T-cell (primary cell): ENCODE results near the gene FLNB. TPM values are rescaled to one million over a fixed set of nuclear protein-coding genes. Genes with fewer than 3 reads are reported as not detected.

Experiments used
- ATAC-seq, 4 experiments: fragments of 200-7000 bp in 3 of 4; fragments of 150-1000 bp in 1 of 4; cut with Tn5 transposase; replicated peaks in 1 of 4; 1 replicate in 3 of 4; 2 replicates in 1 of 4; pipeline ENCODE4 v1.10.0; 2021; ENCODE audit warnings: moderate library complexity in 3 of 4, mild to moderate bottlenecking in 2 of 4, moderate number of reproducible peaks in 1 of 4
- CTCF ChIA-PET, 2 donors: fragments of 300-600 bp; sonication (Branson Sonifier 250); formaldehyde crosslinking; loops; one replicate each; lab custom pipeline; 2022; ENCODE audit warnings: antibody characterized with exemption in 2 of 2; lab: Charles Lee
- POLR2A ChIA-PET, 2 donors: fragments of 300-600 bp; sonication (Branson Sonifier 250); formaldehyde crosslinking; loops; one replicate each; lab custom pipeline; 2022; ENCODE audit warnings: antibody characterized with exemption in 2 of 2; lab: Charles Lee
- DNase-seq, 35 experiments: peaks; one replicate each; pipeline versions ENCODE4 v3.0.0 to v3.0.0-alpha.2; 2013 to 2023
- H3K27ac ChIP-seq: one replicate; pipeline ENCODE4 v1.5.1; 2013; ENCODE audit warnings: low read length
- H3K27me3 ChIP-seq, 2 experiments: replicated peaks in 1 of 2; 1 replicate in 1 of 2; 2 replicates in 1 of 2; pipeline versions ENCODE4 v1.6.1 to v1.7.0; 2013; ENCODE audit warnings: low read length in 1 of 2, mixed read lengths in 1 of 2; ENCODE audit not compliant: control insufficient read depth in 2 of 2, insufficient read depth in 2 of 2; ENCODE audit errors: extremely low read depth in 1 of 2
- H3K36me3 ChIP-seq, 2 donors: 1 replicate in 1 of 2; 2 replicates in 1 of 2; pipeline versions ENCODE4 v1.6.1 to v1.7.0; 2013; ENCODE audit warnings: low read length in 1 of 2; ENCODE audit not compliant: control insufficient read depth in 2 of 2, insufficient read depth in 1 of 2; ENCODE audit errors: extremely low read depth in 1 of 2
- H3K4me1 ChIP-seq, 2 experiments: 1 replicate in 1 of 2; 2 replicates in 1 of 2; pipeline versions ENCODE4 v1.6.1 to v1.7.0; 2013; ENCODE audit warnings: low read length in 2 of 2, mixed read lengths in 1 of 2; ENCODE audit not compliant: insufficient read depth in 2 of 2, control insufficient read depth in 1 of 2; ENCODE audit errors: extremely low read depth in 1 of 2
- H3K4me3 ChIP-seq, 2 donors: 1 replicate in 1 of 2; 2 replicates in 1 of 2; pipeline versions ENCODE4 v1.5.1 to v1.7.0; 2013; ENCODE audit warnings: mild to moderate bottlenecking in 2 of 2, low read length in 1 of 2, moderate library complexity in 1 of 2; ENCODE audit not compliant: control insufficient read depth in 1 of 2; ENCODE audit errors: extremely low read depth in 1 of 2
- H3K9me3 ChIP-seq: 2 replicates; pipeline ENCODE4 v1.7.0; 2013
- H3K27ac Mint-ChIP-seq, 2 donors: one replicate each; pipeline ENCODE4 v1.8.0; 2020 to 2021; ENCODE audit warnings: mild to moderate bottlenecking in 2 of 2, mixed read lengths in 2 of 2
- H3K27me3 Mint-ChIP-seq, 2 donors: one replicate each; pipeline ENCODE4 v1.8.0; 2021 to 2022; ENCODE audit warnings: mixed read lengths in 2 of 2
- H3K36me3 Mint-ChIP-seq: one replicate; pipeline ENCODE4 v1.8.0; 2021; ENCODE audit warnings: mixed read lengths
- H3K4me1 Mint-ChIP-seq, 3 donors: one replicate each; pipeline ENCODE4 v1.8.0; 2020 to 2022; ENCODE audit warnings: mixed read lengths in 3 of 3, mild to moderate bottlenecking in 1 of 3
- H3K4me3 Mint-ChIP-seq, 3 donors: one replicate each; pipeline ENCODE4 v1.8.0; 2020 to 2022; ENCODE audit warnings: mild to moderate bottlenecking in 3 of 3, mixed read lengths in 3 of 3, moderate library complexity in 3 of 3
- H3K9me3 Mint-ChIP-seq, 3 donors: one replicate each; pipeline ENCODE4 v1.8.0; 2020 to 2022; ENCODE audit warnings: mixed read lengths in 3 of 3
- WGBS: methylation state at CpG from one replicate; pipeline ENCODE4 v1.1.5; 2013; ENCODE audit warnings: missing lambda C conversion rate; ENCODE audit not compliant: insufficient coverage; 5-methylcytosine and 5-hydroxymethylcytosine counted together
- total RNA-seq, 35 experiments: library from RNA in 6 of 35; stranded (reverse) in 6 of 35; fragments of 120-200 nt in 1 of 35; gene quantifications; one replicate each; pipeline versions ENCODE4 v1.2.1 to v1.2.4 and lab custom pipeline; 2013 to 2026

FLNB gene
- total RNA-seq, 5 donors from 2014 or later (not counting 1 experiment from before 2014, with no cell fraction given), result 37.0 to 79.7 (median 39.4) TPM

DNA sequence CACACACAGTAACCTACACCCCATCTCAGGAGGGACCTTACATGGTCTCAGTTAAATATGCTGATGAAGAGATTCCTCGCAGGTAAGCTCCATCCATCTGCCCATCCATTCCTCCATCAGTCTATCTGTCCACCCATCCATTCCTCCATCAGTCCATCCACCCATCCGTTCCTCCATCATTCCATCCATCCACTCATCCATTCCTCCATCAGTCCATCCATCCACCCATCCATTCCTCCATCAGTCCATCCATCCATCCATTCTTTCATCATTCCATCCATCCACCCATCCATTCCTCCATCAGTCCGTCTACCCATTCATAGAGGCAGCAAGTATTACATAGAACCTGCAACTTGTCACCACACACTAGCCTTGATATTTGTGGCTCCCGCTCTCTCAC is 124.6 kb downstream of the FLNB start:
- Histone ChIP-seq H3K36me3 (peaks cover 30 to 38% of the 10 kb centered on the region in 2 donors), H3K27me3 (no peaks in the 10 kb centered on the region), H3K4me3 (no peak overlapping the region), H3K4me1 (peaks cover 0 to 3% of the 10 kb centered on the region in 2 experiments), H3K27ac (no peak overlapping the region), H3K9me3 (no peaks in the 10 kb centered on the region)
- Mint-ChIP-seq H3K27me3 (no peaks in the 10 kb centered on the region), H3K36me3 (peaks cover 76% of the 10 kb centered on the region), H3K9me3 (no peaks in the 10 kb centered on the region), H3K4me1 (peaks cover 5 to 7% (median 5%) of the 10 kb centered on the region in 3 donors), H3K27ac (no peak overlapping the region), H3K4me3 (no peak overlapping the region)
- ChIA-PET POLR2A (no interaction called here), CTCF (interaction anchor here in 1 of 2 donors (0.5 kb wide), 1 partner anchor 84 kb away, joined by 3 read pairs; no protein-coding TSS in a partner anchor)
- ATAC-seq (no peak), DNase-seq (no peak)
- 100% methylated on average over 3 of the region's 4 CpGs for WGBS

DNA sequence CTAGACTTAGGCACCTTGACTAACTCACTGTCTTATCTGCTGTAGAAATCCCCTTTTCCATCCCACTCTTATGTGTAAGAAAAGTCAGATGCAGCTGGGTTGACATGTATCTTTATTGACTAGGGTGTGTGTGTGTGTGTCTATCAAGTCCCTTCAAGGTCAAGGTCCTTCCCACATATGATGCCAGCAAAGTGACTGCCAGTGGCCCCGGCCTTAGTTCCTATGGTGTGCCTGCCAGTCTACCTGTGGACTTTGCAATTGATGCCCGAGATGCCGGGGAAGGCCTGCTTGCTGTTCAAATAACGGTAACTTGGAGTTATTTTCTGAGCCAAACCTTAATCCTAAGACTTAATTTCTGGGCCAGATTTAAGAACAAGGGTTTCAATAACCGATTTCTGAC is 126.2 kb downstream of the FLNB start:
- H3K4me1 ChIP-seq, result no peaks in the 10 kb centered on the region
- Mint-ChIP-seq H3K9me3 (no peaks in the 10 kb centered on the region), H3K4me1 (no peaks in the 10 kb centered on the region), H3K27ac (no peak overlapping the region), H3K36me3 (peaks cover 75% of the 10 kb centered on the region), H3K27me3 (no peaks in the 10 kb centered on the region), H3K4me3 (no peak overlapping the region)
- no peak overlapping the region for H3K27ac ChIP-seq
- no peak for ATAC-seq
- WGBS, result 84% methylated on average over 4 of the region's 5 CpGs
- CTCF ChIA-PET, result interaction anchor here in 1 of 2 donors (0.5 kb wide), 1 partner anchor 480 kb away, joined by 3 read pairs; no protein-coding TSS in a partner anchor
- POLR2A ChIA-PET, result no interaction called here
- DNase-seq, result no peak
- no peak overlapping the region for H3K4me3 ChIP-seq
- peaks cover 36 to 49% of the 10 kb centered on the region in 2 donors for H3K36me3 ChIP-seq
- H3K9me3 ChIP-seq, result no peaks in the 10 kb centered on the region
- no peaks in the 10 kb centered on the region for H3K27me3 ChIP-seq

DNA sequence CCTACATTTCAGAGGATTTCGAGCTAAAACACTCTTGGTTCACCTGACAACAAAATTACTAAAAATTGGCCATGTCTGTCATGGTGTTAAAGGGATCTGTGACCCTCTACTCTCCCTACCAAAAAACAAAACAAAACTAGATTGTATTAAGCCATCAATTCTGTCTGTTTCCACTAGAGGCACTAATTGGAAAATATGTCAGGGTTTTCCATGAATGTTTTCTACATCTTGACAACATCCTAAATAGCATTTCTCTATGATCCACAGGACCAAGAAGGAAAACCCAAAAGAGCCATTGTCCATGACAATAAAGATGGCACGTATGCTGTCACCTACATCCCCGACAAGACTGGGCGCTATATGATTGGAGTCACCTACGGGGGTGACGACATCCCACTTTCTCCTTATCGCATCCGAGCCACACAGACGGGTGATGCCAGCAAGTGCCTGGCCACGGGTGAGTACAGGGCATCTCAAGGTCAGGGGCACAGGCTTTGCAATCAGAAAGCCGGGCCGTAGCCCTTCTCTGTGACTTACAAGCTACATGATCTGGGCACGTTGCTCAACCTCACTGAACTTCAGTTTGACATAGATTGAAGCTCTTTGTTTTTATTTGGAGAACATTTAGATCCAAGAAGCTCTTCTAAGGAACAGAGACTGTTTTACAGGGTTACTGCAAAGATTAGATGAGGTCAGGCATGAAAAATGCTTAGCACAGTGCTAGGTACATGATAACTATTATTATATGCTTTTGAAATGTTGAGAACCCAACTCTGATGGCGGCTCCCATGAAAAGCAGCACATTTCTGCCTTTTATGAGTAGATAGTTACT is 127.7 kb downstream of the FLNB start:
- H3K4me1 ChIP-seq, result no peaks in the 10 kb centered on the region
- no peak overlapping the region for H3K27ac ChIP-seq
- H3K27ac Mint-ChIP-seq, result peak overlapping the region in 1 of 2 donors; percentile 35
- ATAC-seq (no peak), DNase-seq (no peak)
- 97% methylated on average over 10 of the region's 14 CpGs for WGBS
- ChIA-PET POLR2A (no interaction called here), CTCF (interaction anchor here in 1 of 2 donors (0.6 to 0.7 kb wide), 3 partner anchors 12 to 128 kb away, joined by 3 to 4 read pairs (median 4); no protein-coding TSS in a partner anchor)
- no peak overlapping the region for H3K4me3 ChIP-seq
- no peaks in the 10 kb centered on the region for H3K27me3 ChIP-seq
- no peaks in the 10 kb centered on the region for H3K27me3 Mint-ChIP-seq
- peaks cover 32 to 58% of the 10 kb centered on the region in 2 donors for H3K36me3 ChIP-seq
- H3K36me3 Mint-ChIP-seq, result peaks cover 72% of the 10 kb centered on the region
- H3K9me3 Mint-ChIP-seq, result no peaks in the 10 kb centered on the region
- no peaks in the 10 kb centered on the region for H3K4me1 Mint-ChIP-seq
- H3K4me3 Mint-ChIP-seq, result no peak overlapping the region
- no peaks in the 10 kb centered on the region for H3K9me3 ChIP-seq

DNA sequence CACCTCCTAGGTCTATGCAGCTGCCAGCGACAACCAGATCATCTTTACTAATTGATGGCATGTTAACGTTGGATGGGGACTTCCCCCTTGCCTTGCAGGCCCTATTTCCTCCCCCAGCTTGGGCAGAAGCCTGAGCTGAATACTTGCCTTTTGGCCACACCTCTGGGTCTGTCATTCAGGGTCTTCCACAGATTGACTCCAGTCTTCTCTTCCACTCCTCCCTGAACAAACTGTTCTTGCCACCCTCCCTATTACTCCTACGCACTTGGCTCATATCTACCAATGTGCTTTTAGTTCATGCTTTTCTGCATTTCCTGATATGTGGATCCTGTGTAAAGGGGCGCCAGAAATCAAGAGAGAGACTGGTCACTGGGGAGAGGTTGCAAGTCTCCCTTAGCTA is 129.1 kb downstream of the FLNB start:
- H3K27ac ChIP-seq, result no peak overlapping the region
- H3K36me3 Mint-ChIP-seq, result peaks cover 71% of the 10 kb centered on the region
- ChIA-PET POLR2A (no interaction called here), CTCF (interaction anchor here in 1 of 2 donors (0.6 to 0.7 kb wide), 2 partner anchors 18 to 992 kb away, joined by 3 read pairs; no protein-coding TSS in a partner anchor)
- H3K4me1 ChIP-seq, result no peaks in the 10 kb centered on the region
- no peak for ATAC-seq
- H3K27me3 Mint-ChIP-seq, result no peaks in the 10 kb centered on the region
- H3K4me3 Mint-ChIP-seq, result no peak overlapping the region
- WGBS, result 92% methylated on average over 3 of the region's 4 CpGs
- no peaks in the 10 kb centered on the region for H3K9me3 Mint-ChIP-seq
- no peak overlapping the region for H3K27ac Mint-ChIP-seq
- H3K4me1 Mint-ChIP-seq, result no peaks in the 10 kb centered on the region
- H3K27me3 ChIP-seq, result no peaks in the 10 kb centered on the region
- H3K9me3 ChIP-seq, result no peaks in the 10 kb centered on the region
- peaks cover 36 to 64% of the 10 kb centered on the region in 2 donors for H3K36me3 ChIP-seq
- H3K4me3 ChIP-seq, result no peak overlapping the region
- DNase-seq, result no peak

DNA sequence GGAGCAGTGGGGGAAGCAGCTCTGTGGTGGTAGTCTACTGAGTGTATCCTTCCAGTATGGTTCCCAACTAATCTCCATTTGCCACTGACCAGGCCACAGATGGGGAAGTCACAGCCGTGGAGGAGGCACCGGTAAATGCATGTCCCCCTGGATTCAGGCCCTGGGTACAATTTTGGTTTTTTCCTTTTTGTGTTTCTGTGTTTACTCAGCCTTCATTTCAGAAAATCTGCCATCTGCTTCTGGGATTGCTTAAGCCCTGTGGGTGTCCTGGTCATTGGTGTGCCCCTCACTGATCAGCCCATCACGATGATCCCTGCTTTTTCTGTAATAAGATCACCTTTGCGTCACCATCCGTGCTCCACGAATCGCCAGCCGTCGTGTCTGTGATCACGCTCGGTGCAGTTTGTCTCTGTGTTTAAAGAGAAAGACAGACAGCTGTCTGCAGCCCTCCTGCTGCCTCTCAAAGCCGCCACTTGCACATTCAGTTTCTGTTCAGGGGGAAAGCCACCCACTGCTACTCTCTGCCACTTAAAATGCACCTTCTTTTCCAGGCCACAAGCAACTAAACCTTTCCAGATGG is 133.6 kb downstream of the FLNB start:
- Mint-ChIP-seq H3K27ac (no peak overlapping the region), H3K4me3 (no peak overlapping the region), H3K27me3 (no peaks in the 10 kb centered on the region), H3K4me1 (no peaks in the 10 kb centered on the region), H3K36me3 (peaks cover 70% of the 10 kb centered on the region), H3K9me3 (no peaks in the 10 kb centered on the region)
- ChIA-PET POLR2A (no interaction called here), CTCF (no interaction called here)
- Histone ChIP-seq H3K4me3 (no peak overlapping the region), H3K27ac (no peak overlapping the region), H3K4me1 (no peaks in the 10 kb centered on the region), H3K27me3 (no peaks in the 10 kb centered on the region), H3K9me3 (no peaks in the 10 kb centered on the region), H3K36me3 (peaks cover 34 to 63% of the 10 kb centered on the region in 2 donors)
- WGBS, result 95% methylated on average over 12 of the region's 12 CpGs
- no peak for DNase-seq
- ATAC-seq, result no peak

DNA sequence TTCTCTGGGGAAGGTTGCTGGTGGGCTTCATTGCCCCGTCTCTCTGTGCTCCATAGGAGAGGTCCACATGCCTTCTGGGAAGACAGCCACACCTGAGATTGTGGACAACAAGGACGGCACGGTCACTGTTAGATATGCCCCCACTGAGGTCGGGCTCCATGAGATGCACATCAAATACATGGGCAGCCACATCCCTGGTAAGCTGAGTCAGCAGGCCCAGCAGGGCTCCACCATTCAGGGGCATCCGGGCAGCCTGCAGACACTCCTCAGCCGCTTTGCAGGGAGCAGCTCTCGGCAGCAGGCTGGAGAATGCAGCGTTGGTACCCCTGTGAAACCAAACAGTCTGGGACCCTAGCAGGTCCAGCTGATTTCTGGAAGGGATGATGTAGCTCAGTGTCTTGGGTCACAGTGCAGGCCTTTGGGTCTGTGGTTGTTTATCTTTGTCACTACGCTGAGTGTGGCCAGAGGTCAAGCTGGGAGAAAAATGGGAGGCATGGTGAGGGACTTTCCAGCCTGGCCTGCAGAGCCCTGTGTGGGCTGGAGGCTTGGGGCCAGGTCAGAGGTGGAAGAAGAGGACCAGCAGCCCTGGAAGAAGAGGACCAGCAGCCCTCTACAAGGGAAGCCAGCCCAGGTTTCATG is 135.3 kb downstream of the FLNB start:
- Mint-ChIP-seq H3K27ac (no peak overlapping the region), H3K27me3 (no peaks in the 10 kb centered on the region), H3K9me3 (no peaks in the 10 kb centered on the region), H3K4me1 (no peaks in the 10 kb centered on the region), H3K4me3 (no peak overlapping the region), H3K36me3 (peaks cover 68% of the 10 kb centered on the region)
- Histone ChIP-seq H3K27ac (no peak overlapping the region), H3K4me1 (no peaks in the 10 kb centered on the region), H3K4me3 (no peak overlapping the region), H3K9me3 (no peaks in the 10 kb centered on the region), H3K36me3 (peaks cover 37 to 63% of the 10 kb centered on the region in 2 donors), H3K27me3 (no peaks in the 10 kb centered on the region)
- DNase-seq, result no peak
- CTCF ChIA-PET, result no interaction called here
- ATAC-seq, result no peak
- POLR2A ChIA-PET, result no interaction called here
- WGBS, result 94% methylated on average over 8 of the region's 9 CpGs
